Limb (tissue), 2 donors: ENCODE measurements around the gene SUPT4H1.
"Not testable (repeated sequence)": the region's sequence is repeated elsewhere in the genome, so short reads cannot be mapped to it uniquely, and the experiment has no call there.

Experiments used
- DNase-seq, 2 donors: peaks; one replicate each; pipeline ENCODE4 v3.0.0-alpha.2; 2016; ENCODE audit errors: extremely low spot score in 2 of 2

Gene SUPT4H1

GRCh38 chr17:58341136-58341860 lies 10.7 kb downstream of the SUPT4H1 start:
- not testable (repeated sequence) for DNase-seq

DNA sequence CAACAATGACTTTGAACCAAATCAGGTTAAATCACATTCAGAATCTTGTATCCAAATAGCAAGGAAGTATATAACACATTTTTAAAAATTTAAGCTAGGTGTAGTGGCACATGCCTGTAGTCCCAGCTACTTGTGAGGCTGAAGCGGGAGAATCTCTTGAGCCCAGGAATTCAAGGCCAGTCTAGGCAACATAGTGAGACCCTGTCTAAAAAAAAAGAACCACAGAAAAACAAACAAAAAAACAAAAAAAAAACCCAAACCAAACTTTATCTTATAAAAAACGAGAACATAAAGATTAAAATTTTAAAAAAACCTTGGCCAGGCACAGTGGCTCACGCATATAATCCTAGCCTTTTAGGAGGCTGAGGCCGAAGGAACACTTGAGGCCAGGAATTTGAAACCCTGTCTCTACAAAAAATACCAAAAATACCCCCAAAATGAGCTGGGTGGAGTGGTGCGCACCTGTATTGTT lies 11.6 kb downstream of the SUPT4H1 start:
- no peak for DNase-seq

- DNase-seq: no peak
Observed at GRCh38 chr17:58339755-58340404, 12.1 kb downstream of the SUPT4H1 start.

GRCh38 chr17:58338841-58339754 lies 12.9 kb downstream of the SUPT4H1 start:
- DNase-seq: no peak

DNA sequence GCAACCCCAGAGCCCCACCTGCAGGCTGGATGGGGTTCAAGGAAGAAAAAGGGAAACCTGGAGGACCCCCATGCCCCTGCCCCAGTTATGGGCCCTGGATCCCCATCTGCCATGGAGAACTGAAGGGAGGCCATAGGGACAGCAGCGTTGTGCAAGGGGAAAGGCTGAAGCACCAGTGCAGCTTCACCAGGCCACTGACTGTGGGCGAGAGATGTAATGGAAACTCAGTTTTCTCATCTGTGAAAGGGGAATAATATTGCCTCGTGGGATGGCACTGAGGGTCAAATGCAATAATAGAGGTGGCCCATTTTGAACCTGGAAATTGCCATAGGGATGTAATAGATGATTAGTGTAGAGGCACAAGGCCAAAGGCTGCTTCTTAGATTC lies 13.6 kb downstream of the SUPT4H1 start:
- no peak for DNase-seq

DNA sequence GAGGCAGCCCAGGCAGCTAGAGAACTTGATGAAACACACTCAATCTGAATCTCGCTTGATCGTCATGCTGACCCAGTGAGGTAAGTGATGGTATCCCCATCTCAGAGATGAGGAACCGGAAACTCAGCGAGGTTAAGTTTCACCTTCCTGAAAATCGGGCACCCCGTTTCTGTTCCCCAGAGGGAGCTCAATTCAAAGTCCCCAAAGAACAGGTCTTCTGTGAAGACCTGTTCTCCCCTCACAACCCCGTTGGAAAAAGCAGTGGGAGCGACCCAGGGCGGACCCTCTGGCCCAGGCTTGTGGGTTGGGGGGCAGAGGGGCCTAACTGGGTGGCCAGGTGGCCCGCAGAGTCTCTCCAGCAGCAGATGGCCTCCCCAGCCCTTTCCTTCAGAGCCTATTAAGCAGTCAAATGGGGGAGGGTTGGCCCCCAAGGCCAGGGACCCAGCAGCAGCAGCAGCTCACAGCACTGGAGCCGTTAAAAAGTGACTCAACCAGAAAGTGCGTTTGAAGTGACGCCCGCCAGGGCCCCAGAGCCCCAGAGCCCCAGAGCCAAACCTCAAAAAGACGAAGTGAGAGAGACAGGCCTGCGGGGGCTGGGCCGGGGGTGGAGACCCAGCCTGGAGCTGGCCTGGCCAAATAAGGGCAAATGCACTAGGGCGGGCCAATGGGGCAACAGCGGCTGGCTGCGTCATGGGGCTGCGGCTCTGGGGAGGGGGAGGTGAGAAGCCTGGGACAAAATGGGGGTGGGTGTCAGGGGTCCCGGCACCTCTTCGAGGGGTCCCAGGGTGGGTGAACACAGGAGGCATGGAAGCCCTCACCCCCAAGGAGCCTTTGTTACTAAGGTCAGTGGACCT lies 14.2 kb downstream of the SUPT4H1 start:
- no peak for DNase-seq

DNA sequence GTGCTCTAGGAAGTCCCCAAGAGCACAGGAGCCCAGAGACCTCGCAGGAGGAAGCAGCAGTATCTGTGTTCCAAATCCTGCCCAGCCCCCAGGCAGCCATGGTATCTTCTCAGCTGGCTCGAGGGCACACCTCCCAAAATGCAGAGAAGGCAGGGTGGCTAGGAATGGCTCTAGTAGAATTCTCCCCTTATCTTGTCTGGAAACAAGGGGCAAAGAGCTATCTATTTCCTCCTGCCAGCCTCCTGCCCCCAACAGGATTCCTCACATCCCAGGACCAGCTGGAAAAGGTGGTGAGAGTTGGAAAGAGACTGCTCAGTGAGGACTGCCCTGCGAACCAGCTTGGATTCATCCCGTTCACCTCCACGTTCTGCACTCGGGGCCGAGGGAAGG lies 14.8 kb downstream of the SUPT4H1 start:
- no peak for DNase-seq

DNA sequence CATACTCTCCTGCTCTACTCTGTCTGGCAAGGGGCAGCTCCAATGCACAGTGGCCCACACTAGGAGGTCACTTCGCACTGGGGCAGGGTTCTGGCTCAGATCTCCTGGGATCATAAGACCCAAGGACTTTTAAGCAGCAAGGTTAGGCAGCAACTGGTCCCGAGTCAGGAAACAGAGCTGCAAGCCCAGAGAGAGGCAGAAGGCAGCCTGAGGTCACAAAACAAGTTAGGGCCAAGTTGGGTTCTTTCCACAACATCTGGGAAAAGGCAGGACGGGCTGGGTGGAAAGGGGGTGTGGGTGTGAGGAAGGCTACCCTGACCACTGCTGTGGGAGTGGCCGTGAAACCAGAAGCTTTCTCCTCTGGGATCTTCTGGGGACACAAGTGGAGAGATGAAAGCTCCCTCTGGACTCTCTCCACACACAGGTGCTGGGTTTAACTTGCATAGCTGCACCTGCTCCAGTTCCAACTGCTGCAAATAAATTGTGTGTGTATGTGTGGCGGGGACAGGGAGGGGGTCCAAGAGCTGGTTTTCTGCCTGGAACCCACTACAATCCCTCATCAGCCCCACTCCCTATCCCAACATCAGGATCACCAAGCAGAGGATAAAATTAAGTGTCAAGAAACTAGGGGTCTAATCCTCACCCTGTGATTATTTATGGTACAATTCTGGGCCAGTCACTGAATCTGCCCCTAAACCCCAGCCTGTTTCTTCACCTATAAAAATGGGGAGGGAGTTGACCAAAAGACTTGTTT lies 15.4 kb downstream of the SUPT4H1 start:
- no peak for DNase-seq

- no peak for DNase-seq
Observed at GRCh38 chr17:58335779-58336455, 16.1 kb downstream of the SUPT4H1 start.

- DNase-seq: no peak
Observed at GRCh38 chr17:58335061-58335731, 16.8 kb downstream of the SUPT4H1 start.

GRCh38 chr17:58334661-58335060 lies 17.3 kb downstream of the SUPT4H1 start:
- no peak for DNase-seq

DNA sequence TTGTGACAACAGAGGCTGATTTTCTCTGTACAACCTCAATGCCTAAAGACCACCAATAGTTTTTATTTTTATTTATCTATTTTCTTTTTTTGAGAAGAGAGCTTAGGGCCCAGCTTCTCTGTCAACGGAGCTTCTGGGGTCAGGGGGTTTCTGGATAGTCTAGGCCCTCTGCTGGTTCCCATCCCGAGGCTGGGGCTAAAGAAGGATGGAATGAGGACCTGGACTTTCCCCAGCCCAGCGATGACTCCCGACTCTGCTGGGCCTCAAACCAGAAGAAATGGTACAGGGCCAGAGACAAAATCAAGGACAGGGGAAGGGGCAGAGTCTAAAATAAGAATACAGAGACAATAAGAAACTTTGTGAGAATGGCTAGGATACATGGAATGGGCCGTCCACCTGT lies 17.7 kb downstream of the SUPT4H1 start:
- DNase-seq: no peak

GRCh38 chr17:58333736-58334207 lies 18.2 kb downstream of the SUPT4H1 start:
- DNase-seq: no peak

DNA sequence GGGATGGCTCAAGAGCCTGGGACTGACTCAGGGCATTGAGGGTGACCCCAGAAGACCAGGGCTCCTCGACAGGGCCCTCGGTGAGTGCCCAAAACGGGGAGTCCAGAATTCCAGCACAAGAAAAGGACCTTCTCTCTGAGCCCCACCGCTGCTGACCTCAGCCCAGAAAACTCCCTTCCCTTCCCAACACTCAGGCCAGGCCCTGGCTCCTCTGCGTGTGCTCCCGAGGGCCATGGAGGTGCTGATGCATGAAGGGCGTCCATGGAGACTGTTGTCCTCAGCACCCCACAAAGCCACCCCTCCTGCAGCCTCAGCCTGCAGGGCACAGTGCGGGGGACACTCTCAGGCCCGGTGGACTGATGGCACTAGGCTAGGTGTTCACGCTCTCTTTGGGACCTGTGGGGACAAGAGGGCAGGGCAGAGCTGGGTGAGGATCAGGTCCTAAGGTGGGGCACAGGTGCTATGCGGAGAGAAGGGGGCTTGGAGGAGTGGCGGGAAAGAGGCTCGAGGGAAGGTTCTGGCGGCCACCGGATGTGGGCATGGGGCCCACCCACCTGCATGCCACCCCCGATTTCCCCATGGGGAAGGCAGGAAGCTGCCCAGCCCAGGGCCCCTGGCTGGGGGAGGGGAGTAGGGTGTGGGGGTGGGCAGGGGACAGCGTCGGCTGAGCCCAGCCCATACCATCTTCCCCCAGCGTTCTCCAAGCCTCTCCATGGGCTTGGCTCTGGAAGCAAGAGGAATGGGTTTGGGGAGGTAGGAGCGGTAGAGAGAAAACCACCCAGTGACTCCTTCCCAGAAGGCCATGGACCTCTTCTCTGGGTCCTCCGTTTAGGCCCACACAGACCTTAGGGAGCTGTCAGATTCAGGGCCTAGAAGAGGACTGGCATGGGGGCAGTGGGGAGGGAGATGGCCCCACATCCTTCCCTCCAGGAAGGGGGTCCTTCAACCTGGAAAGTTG lies 18.9 kb downstream of the SUPT4H1 start:
- DNase-seq: no peak

GRCh38 chr17:58331815-58332777 lies 19.9 kb downstream of the SUPT4H1 start:
- no peak for DNase-seq

GRCh38 chr17:58330997-58331814 lies 20.8 kb downstream of the SUPT4H1 start:
- DNase-seq: no peak
